ENCODE results near the gene DDX3Y.

DDX3Y gene

GRCh38 chrY:12904618-12905516 is at the start of gene DDX3Y:
Gene DDX3Y (plus strand): TSS chrY:12904868. CDS start chrY:12904937, 69 bp downstream.
- H3K36me3 ChIP-seq (ENCODE audit: insufficient read depth, low read length): no peaks in the 10 kb centered on the region
- no peaks in the 10 kb centered on the region for H3K9me3 ChIP-seq (ENCODE audit: control insufficient read depth, insufficient read depth, low read length)
- H3K4me1 ChIP-seq (ENCODE audit: insufficient read depth, low read length): no peaks in the 10 kb centered on the region
- H3K9ac ChIP-seq (ENCODE audit: low read depth, low read length): no peak within 1 kb of the TSS

GRCh38 chrY:12855791-12856275 is 48.8 kb upstream of the DDX3Y start:
- H3K9me3 ChIP-seq (ENCODE audit: control insufficient read depth, insufficient read depth, low read length): no peaks in the 10 kb centered on the region
- no peaks in the 10 kb centered on the region for H3K36me3 ChIP-seq (ENCODE audit: insufficient read depth, low read length)

GRCh38 chrY:12867960-12868359 is 36.7 kb upstream of the DDX3Y start:
- Histone ChIP-seq H3K4me1 (ENCODE audit: insufficient read depth, low read length) (no peaks in the 10 kb centered on the region), H3K9ac (ENCODE audit: low read depth, low read length) (no peak overlapping the region), H3K36me3 (ENCODE audit: insufficient read depth, low read length) (no peaks in the 10 kb centered on the region), H3K9me3 (ENCODE audit: control insufficient read depth, insufficient read depth, low read length) (no peaks in the 10 kb centered on the region)

More at GRCh38 chrY:12855791-12856275, 48.8 kb upstream of the DDX3Y start:
- H3K9ac ChIP-seq (ENCODE audit: low read depth, low read length): no peak overlapping the region
- no peaks in the 10 kb centered on the region for H3K4me1 ChIP-seq (ENCODE audit: insufficient read depth, low read length)

GRCh38 chrY:12896973-12897372 is 7.7 kb upstream of the DDX3Y start:
- no peak overlapping the region for H3K9ac ChIP-seq (ENCODE audit: low read depth, low read length)
- no peaks in the 10 kb centered on the region for H3K4me1 ChIP-seq (ENCODE audit: insufficient read depth, low read length)
- H3K36me3 ChIP-seq (ENCODE audit: insufficient read depth, low read length): no peaks in the 10 kb centered on the region
- H3K9me3 ChIP-seq (ENCODE audit: control insufficient read depth, insufficient read depth, low read length): no peaks in the 10 kb centered on the region

GRCh38 chrY:12898604-12899003 is 6.1 kb upstream of the DDX3Y start:
- H3K9ac ChIP-seq (ENCODE audit: low read depth, low read length): no peak overlapping the region
- H3K36me3 ChIP-seq (ENCODE audit: insufficient read depth, low read length): no peaks in the 10 kb centered on the region
- no peaks in the 10 kb centered on the region for H3K4me1 ChIP-seq (ENCODE audit: insufficient read depth, low read length)
- H3K9me3 ChIP-seq (ENCODE audit: control insufficient read depth, insufficient read depth, low read length): no peaks in the 10 kb centered on the region

GRCh38 chrY:12905517-12905872 is 827 bp downstream of the DDX3Y start:
- Histone ChIP-seq H3K36me3 (ENCODE audit: insufficient read depth, low read length) (no peaks in the 10 kb centered on the region), H3K9ac (ENCODE audit: low read depth, low read length) (no peak overlapping the region), H3K4me1 (ENCODE audit: insufficient read depth, low read length) (no peaks in the 10 kb centered on the region), H3K9me3 (ENCODE audit: control insufficient read depth, insufficient read depth, low read length) (no peaks in the 10 kb centered on the region)

- Histone ChIP-seq H3K9me3 (ENCODE audit: control insufficient read depth, insufficient read depth, low read length) (no peaks in the 10 kb centered on the region), H3K9ac (ENCODE audit: low read depth, low read length) (no peak overlapping the region), H3K4me1 (ENCODE audit: insufficient read depth, low read length) (no peaks in the 10 kb centered on the region), H3K36me3 (ENCODE audit: insufficient read depth, low read length) (no peaks in the 10 kb centered on the region)
Observed at GRCh38 chrY:12905895-12906294, 1.2 kb downstream of the DDX3Y start.

- Histone ChIP-seq H3K4me1 (ENCODE audit: insufficient read depth, low read length) (no peaks in the 10 kb centered on the region), H3K36me3 (ENCODE audit: insufficient read depth, low read length) (no peaks in the 10 kb centered on the region), H3K9ac (ENCODE audit: low read depth, low read length) (no peak overlapping the region), H3K9me3 (ENCODE audit: control insufficient read depth, insufficient read depth, low read length) (no peaks in the 10 kb centered on the region)
Observed at GRCh38 chrY:12913541-12913940, 8.9 kb downstream of the DDX3Y start.

- no peak overlapping the region for H3K9ac ChIP-seq (ENCODE audit: low read depth, low read length)
- H3K4me1 ChIP-seq (ENCODE audit: insufficient read depth, low read length): no peaks in the 10 kb centered on the region
- no peaks in the 10 kb centered on the region for H3K36me3 ChIP-seq (ENCODE audit: insufficient read depth, low read length)
- no peaks in the 10 kb centered on the region for H3K9me3 ChIP-seq (ENCODE audit: control insufficient read depth, insufficient read depth, low read length)
Observed at GRCh38 chrY:12928043-12928442, 23.4 kb downstream of the DDX3Y start.

- Histone ChIP-seq H3K36me3 (ENCODE audit: insufficient read depth, low read length) (no peaks in the 10 kb centered on the region), H3K4me1 (ENCODE audit: insufficient read depth, low read length) (no peaks in the 10 kb centered on the region), H3K9ac (ENCODE audit: low read depth, low read length) (no peak overlapping the region), H3K9me3 (ENCODE audit: control insufficient read depth, insufficient read depth, low read length) (no peaks in the 10 kb centered on the region)
Observed at GRCh38 chrY:12941725-12942687, 37.3 kb downstream of the DDX3Y start.
